OCI-LY7 (cell line): ENCODE results near the gene PPA1. TPM values are rescaled to one million over a fixed set of nuclear protein-coding genes. Genes with fewer than 3 reads are reported as not detected.
A peak's percentile ranks its signal among the peaks of the same experiment; 100 is the strongest.

Experiments
- BruUV-seq: library from RNA; stranded (reverse); fragments of 400-500 nt; replicated peaks from 2 replicates; lab custom pipeline; 2021; lab: Mats Ljungman, UMichigan
- CTCF ChIA-PET: fragments of 300-600 bp; sonication (Branson Sonifier 250); formaldehyde crosslinking; loops from one replicate; lab custom pipeline; 2022; ENCODE audit warnings: antibody characterized with exemption; ENCODE audit not compliant: unreplicated experiment; lab: Charles Lee
- POLR2A ChIA-PET: fragments of 300-600 bp; sonication (Branson Sonifier 250); formaldehyde crosslinking; loops from one replicate; lab custom pipeline; 2022; ENCODE audit warnings: antibody characterized with exemption; lab: Charles Lee
- DNase-seq: peaks from one replicate; pipeline ENCODE4 v3.0.0-alpha.2; 2015; ENCODE audit warnings: low spot score
- H2AFZ ChIP-seq: fragments of 200-600 bp; sonication (generic), shearing (Covaris generic); 2 replicates; pipeline ENCODE4 v1.6.1; 2014; ENCODE audit warnings: mild to moderate bottlenecking, antibody characterized with exemption, low read length, moderate library complexity
- H3K27ac ChIP-seq: fragments of 200-600 bp; sonication (generic); 2 replicates; pipeline ENCODE4 v1.5.1; 2014; ENCODE audit warnings: mixed run types, low read depth, mild to moderate bottlenecking, moderate library complexity, low read length, inconsistent platforms; ENCODE audit not compliant: poor library complexity, severe bottlenecking
- H3K36me3 ChIP-seq: fragments of 200-600 bp; sonication (generic); 2 replicates; pipeline ENCODE4 v1.6.1; 2014; ENCODE audit warnings: mild to moderate bottlenecking, antibody characterized with exemption, low read length, moderate library complexity, mixed read lengths; ENCODE audit not compliant: insufficient read depth
- H3K4me1 ChIP-seq: fragments of 200-600 bp; sonication (generic); 2 replicates; pipeline ENCODE4 v1.5.1; 2014; ENCODE audit warnings: mild to moderate bottlenecking, low read length; ENCODE audit not compliant: insufficient read depth, poor library complexity, severe bottlenecking
- H3K4me2 ChIP-seq: fragments of 200-600 bp; sonication (generic); 2 replicates; pipeline ENCODE4 v1.6.1; 2014; ENCODE audit warnings: mild to moderate bottlenecking, low read length
- H3K4me3 ChIP-seq: fragments of 200-600 bp; sonication (generic); 2 replicates; pipeline ENCODE4 v1.5.1; 2014; ENCODE audit warnings: mild to moderate bottlenecking, low read depth, low read length; ENCODE audit not compliant: poor library complexity, severe bottlenecking
- H3K79me2 ChIP-seq: fragments of 200-600 bp; sonication (generic); 2 replicates; pipeline ENCODE4 v1.6.1; 2016; ENCODE audit warnings: low read depth, mild to moderate bottlenecking, low read length, moderate library complexity, mixed read lengths; ENCODE audit not compliant: insufficient read depth
- H3K9me2 ChIP-seq: fragments of 200-600 bp; sonication (generic); 2 replicates; pipeline ENCODE4 v1.6.1; 2016; ENCODE audit warnings: mild to moderate bottlenecking, low read length, mixed read lengths; ENCODE audit not compliant: insufficient read depth
- H3K9me3 ChIP-seq: fragments of 200-600 bp; sonication (generic); 2 replicates; pipeline ENCODE4 v1.6.1; 2014; ENCODE audit warnings: mild to moderate bottlenecking, mixed run types, low read length, mixed read lengths
- H4K20me1 ChIP-seq: fragments of 200-600 bp; sonication (generic); 2 replicates; pipeline ENCODE4 v1.6.1; 2014; ENCODE audit warnings: mild to moderate bottlenecking, antibody characterized with exemption, low read length, moderate library complexity, mixed read lengths; ENCODE audit not compliant: insufficient read depth
- CTCF ChIP-seq: fragments of 200-600 bp; sonication (generic); conservative IDR thresholded peaks from 2 replicates; pipeline ENCODE4 v1.5.1; 2014; ENCODE audit warnings: mild to moderate bottlenecking, antibody characterized with exemption, low read length, moderate library complexity, mixed read lengths
- EZH2phosphoT487 ChIP-seq: fragments of 200-600 bp; sonication (generic); IDR thresholded peaks from 2 replicates; pipeline ENCODE4 v1.6.1; 2018; ENCODE audit warnings: low read depth, borderline replicate concordance, mild to moderate bottlenecking, mixed run types, antibody characterized with exemption, low read length, moderate library complexity, mixed read lengths
- intact Hi-C: fragments of 100-400 bp; cut with micrococcal nuclease; formaldehyde crosslinking; loops from one replicate; pipeline ENCODE4 v1.10.0; 2022; ENCODE audit not compliant: unreplicated experiment
- total RNA-seq, 2 experiments: library from RNA; depleted of rRNA in 1 of 2; stranded (reverse); fragments of >200 nt in 1 of 2; shearing (Covaris generic) in 1 of 2; gene quantifications; 2 replicates each; pipeline ENCODE4 v1.2.3, GENCODE V29; 2014 to 2022

Gene PPA1
- total RNA-seq, 2 experiments from 2014 or later, result 215 to 223 TPM

DNA sequence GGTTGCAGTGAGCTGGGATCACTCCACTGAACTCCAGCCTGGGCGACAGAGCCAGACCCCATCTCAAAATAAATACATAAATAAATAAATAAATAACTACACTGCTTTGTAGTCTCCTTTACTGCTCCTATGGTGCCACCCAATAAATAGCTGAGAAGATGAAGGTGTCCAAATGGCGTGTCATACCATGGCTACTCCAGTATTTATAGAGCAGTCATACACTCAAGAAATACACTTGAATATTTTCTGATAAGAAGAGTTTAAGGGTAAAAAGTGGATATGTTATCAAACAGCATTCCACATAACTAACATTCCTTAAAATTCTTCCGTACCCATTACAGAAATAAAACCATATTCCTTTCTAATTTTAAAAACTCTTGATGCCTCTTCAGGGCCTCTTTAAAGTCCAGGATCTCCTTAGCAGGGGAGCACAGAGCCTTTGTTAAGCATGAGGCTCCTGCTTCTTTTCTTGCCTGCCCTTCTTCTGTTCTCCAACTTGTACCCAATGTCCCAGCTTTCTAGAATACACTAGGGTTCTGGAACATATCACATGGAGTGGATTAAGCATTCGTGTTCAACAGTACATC is 55.0 kb downstream of the PPA1 start:
- intact Hi-C loops, result no loop called here
- BruUV-seq, result no TSS peak
- ChIA-PET CTCF (no interaction called here), POLR2A (no interaction called here)
- H3K9me2 ChIP-seq, result no peaks in the 10 kb centered on the region
- no peaks in the 10 kb centered on the region for H4K20me1 ChIP-seq
- no peaks in the 10 kb centered on the region for H3K9me3 ChIP-seq
- H3K27ac ChIP-seq, result no peak overlapping the region
- H3K4me1 ChIP-seq, result peaks cover 13% of the 10 kb centered on the region
- no peak overlapping the region for H3K4me2 ChIP-seq
- no peaks in the 10 kb centered on the region for H3K79me2 ChIP-seq
- no peak overlapping the region for H2AFZ ChIP-seq
- no peaks in the 10 kb centered on the region for H3K36me3 ChIP-seq
- TF ChIP-seq CTCF (no peak), EZH2phosphoT487 (no peak)
- no peak overlapping the region for H3K4me3 ChIP-seq
- no peak for DNase-seq

DNA sequence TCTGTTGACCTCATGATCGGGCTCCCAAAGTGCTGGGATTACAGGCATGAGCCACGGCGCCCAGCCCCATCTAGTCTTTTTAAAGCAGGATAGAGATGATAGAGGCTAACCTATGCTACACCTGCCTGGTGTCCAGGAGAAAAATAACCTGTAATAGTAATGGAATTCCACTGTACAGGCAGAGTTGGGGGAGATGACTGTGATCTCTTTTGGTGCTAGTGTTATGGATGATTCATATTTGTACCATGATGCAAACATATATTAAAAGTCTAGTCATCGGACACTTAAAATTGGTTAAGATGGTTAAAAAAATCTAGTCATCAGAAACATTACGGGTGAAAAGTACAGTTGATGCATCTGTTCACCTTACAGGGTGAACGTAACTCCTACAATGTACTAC is 56.8 kb downstream of the PPA1 start:
- peaks cover 13% of the 10 kb centered on the region for H3K4me1 ChIP-seq
- H4K20me1 ChIP-seq, result no peaks in the 10 kb centered on the region
- no peaks in the 10 kb centered on the region for H3K9me2 ChIP-seq
- H3K4me2 ChIP-seq, result no peak overlapping the region
- no peak overlapping the region for H2AFZ ChIP-seq
- TF ChIP-seq CTCF (no peak), EZH2phosphoT487 (no peak)
- no peak overlapping the region for H3K4me3 ChIP-seq
- H3K9me3 ChIP-seq, result no peaks in the 10 kb centered on the region; the same call in 1 of the 2 replicates
- no TSS peak for BruUV-seq
- no peak for DNase-seq
- H3K27ac ChIP-seq, result no peak overlapping the region
- H3K79me2 ChIP-seq, result 0 out of 2 replicates have a peak, but pooled peaks cover under 1% of the 10 kb centered on the region
- CTCF ChIA-PET, result no interaction called here
- POLR2A ChIA-PET, result no interaction called here
- no peaks in the 10 kb centered on the region for H3K36me3 ChIP-seq
- intact Hi-C loops, result no loop called here

DNA sequence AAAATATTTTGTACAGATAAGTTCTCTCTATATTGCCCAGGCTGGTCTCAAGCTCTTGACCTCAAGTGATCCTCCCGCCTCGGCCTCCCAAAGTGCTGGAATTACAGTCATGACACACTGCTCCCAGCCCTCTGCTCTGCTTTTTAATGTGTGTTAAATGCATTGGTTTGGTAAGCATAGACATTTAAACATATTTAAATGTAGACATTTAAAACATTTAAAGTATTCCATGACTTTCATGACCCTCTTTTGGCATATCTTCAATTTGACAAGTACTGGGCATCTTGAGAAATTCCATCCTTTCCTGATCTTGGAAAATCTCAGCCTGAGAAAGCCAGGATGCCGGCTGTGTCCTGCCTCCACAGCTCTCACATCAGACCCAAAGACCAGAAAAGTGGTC is 57.7 kb downstream of the PPA1 start:
- H3K4me2 ChIP-seq, result no peak overlapping the region
- no peak overlapping the region for H3K4me3 ChIP-seq
- H2AFZ ChIP-seq, result peak overlapping the region; percentile 100; the same call in 1 of the 2 replicates
- no peak for DNase-seq
- H3K9me2 ChIP-seq, result no peaks in the 10 kb centered on the region
- ChIA-PET CTCF (no interaction called here), POLR2A (interaction anchor here (0.8 to 1.2 kb wide), 3 partner anchors 15 to 314 kb away, joined by 3 to 4 read pairs (median 3); no protein-coding TSS in a partner anchor)
- TF ChIP-seq CTCF (no peak), EZH2phosphoT487 (no peak)
- peaks cover 17% of the 10 kb centered on the region for H3K4me1 ChIP-seq
- H3K9me3 ChIP-seq, result no peaks in the 10 kb centered on the region; the same call in 1 of the 2 replicates
- no TSS peak for BruUV-seq
- no peaks in the 10 kb centered on the region for H4K20me1 ChIP-seq
- no peaks in the 10 kb centered on the region for H3K36me3 ChIP-seq
- intact Hi-C loops, result no loop called here
- H3K27ac ChIP-seq, result no peak overlapping the region
- peaks cover 5% of the 10 kb centered on the region; the same call in 1 of the 2 replicates for H3K79me2 ChIP-seq
